HG03354 (cell line): ENCODE measurements around the gene MEP1A.
"Not testable (repeated sequence)": the region's sequence is repeated elsewhere in the genome, so short reads cannot be mapped to it uniquely, and the experiment has no call there.

Experiments
- ATAC-seq: cut with Tn5 transposase; IDR thresholded peaks from one replicate; pipeline ENCODE4 v1.9.1; 2021; ENCODE audit warnings: mild to moderate bottlenecking; ENCODE audit not compliant: unreplicated experiment, poor library complexity, severe bottlenecking

MEP1A gene

GRCh38 chr6:46774736-46775135 is 18.5 kb upstream of the MEP1A start:
- not testable (repeated sequence) for ATAC-seq

- no peak for ATAC-seq
Observed at GRCh38 chr6:46776070-46776712, 17.0 kb upstream of the MEP1A start.

DNA sequence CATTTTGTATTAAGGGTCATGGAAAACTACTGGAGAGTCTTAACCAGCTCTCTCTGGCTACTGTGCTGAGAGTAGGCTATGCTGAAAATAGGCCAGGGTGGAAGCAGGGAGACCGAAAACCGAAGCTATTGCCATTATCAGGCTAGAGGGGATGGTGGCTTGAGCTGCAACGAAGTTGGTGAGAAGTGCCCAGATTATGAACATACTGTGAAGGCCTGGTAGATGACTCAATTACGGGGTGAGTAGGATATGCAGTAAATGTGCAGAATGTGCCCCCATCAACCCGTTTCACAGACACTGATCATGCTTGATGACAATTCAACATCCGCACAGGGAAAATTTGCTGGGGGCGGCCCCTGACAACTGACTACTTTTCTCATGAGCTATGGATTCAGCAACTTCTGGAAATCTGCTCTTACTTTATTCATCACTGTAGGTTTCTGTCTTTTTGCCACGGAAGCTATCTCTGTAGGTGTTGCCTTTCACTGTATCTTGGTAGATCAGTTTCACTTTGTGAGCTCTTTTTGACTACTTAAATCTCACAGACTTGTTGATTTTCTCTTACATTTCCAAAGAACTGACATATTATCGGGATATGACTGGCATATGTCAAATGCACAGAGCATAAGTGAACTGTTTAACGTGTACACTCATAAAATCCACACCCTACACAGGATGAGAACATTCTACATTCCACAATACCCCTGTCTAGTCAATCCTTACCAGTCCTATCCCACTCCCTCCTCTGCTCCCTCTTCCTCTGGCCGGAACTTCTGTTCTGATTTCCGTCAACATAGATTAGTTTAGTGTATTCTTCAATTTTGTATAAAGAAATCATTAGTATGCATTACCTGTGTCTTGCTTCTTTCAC is 15.5 kb upstream of the MEP1A start:
- no peak for ATAC-seq

GRCh38 chr6:46781478-46782378 is 11.5 kb upstream of the MEP1A start:
- no peak for ATAC-seq

DNA sequence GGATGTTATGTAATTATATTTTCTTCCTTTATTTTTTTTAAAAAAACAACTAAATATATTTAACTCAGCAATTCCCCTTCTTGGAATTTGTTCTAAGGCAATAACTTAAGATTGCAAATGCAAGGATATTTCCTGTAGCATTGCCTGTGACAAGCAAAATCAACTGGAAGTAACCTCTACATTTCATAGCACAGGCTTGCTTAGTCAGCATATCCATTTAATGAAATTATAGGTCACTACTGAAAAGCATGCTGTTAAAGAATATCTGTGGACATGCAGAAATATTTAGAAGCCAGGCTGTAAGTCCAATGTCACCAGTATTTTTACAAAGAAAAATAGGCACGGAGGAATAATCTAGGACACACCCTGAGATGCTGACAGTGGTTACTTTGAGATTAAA is 8.7 kb upstream of the MEP1A start:
- ATAC-seq, result no peak

- no peak for ATAC-seq
Observed at GRCh38 chr6:46787871-46788540, 5.2 kb upstream of the MEP1A start.

DNA sequence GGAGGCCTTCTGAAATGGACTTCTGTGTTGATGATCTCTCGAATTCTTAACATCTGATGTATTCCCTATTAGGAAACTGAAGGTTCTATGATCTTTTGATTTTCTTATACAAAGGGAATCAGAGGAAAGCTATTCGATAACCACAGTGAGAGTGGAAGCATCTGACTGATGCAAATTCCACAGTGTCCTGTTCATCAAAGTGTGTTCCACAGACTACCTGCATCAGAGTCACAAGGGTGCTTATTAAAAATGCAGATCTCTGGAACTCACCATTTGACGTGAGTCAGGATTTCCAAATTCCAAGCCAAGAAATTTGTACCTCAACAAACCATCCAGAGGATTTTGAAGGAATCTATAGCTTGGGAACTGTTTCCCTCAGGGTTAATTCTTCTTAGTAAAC is 4.4 kb upstream of the MEP1A start:
- no peak for ATAC-seq

- ATAC-seq, result no peak
Observed at GRCh38 chr6:46789434-46790354, 3.5 kb upstream of the MEP1A start.

GRCh38 chr6:46790355-46790874 is 2.8 kb upstream of the MEP1A start:
- no peak for ATAC-seq

GRCh38 chr6:46792635-46793034 is 554 bp upstream of the MEP1A start:
- ATAC-seq, result no peak

GRCh38 chr6:46794068-46794467 is 879 bp downstream of the MEP1A start:
- no peak for ATAC-seq

DNA sequence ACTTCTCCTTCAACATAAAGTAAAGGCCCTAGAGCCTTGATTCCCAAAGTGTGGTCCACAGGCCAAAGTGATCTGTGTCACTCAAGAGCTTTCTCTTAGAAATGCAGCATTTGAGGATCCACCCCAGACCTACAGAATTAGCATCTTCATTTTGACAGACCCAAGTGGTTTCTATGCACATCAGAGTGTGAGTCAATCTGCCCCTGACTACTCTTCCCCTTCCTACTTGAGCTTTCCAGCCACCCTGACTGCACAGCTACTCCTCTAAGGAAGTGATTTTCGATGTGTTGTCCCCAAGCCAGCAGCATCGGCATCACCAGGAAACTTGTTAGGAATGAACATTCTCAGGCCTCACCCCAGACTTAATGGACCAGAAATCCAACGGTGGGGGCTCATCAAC is 2.6 kb downstream of the MEP1A start:
- no peak for ATAC-seq

DNA sequence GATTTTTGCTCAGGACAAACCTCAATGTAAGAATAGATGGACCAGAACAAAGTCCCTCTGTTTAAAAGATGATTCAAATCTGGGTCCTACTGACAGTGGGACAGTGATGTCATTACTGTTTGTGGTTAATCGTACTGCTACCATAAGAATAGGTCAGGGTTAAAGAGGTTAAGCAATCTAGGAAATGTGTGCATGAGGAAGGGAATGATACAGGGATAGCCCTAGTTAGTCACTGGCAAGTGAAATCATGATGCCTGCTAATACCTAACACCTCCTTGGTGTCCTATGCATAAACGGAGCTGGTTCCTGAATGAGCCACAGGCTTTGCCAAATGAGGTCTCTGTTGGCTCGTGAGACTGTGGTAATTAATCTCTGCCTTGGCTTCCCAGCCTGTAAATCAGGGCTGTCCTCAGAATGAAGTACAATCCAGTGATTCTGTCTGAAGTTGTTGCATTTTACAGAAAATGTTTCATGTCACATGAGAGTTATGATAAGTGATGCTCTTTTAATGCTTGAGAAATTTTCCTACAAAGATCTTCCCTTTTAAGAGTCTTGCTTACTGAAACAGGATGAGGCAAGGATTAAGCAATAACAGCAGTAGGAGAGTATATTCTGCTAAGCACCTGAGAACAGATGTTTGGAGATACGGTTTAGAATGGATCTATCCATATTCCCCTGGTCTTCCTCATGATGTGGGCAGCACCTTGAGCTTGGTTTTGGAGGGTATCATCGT is 3.8 kb downstream of the MEP1A start:
- no peak for ATAC-seq

DNA sequence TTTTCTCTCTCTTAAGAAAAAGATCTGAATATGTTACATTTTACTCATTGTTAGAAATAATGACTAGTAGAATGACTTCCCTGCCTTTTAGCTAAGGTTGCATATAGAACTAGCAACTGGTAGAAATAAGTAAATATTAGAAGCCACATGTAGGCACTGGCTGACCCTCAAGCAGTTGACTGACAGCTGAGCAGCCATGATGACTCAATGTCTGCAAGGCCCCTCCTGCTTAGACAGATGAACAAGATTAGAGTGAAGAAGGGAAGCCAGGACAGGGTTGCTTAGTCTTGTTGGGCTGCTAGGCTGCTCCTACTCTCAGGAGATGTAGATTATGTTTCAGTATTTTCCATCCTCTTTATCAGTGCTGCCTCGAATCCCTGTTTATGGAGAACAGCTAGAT is 6.5 kb downstream of the MEP1A start:
- ATAC-seq, result no peak

DNA sequence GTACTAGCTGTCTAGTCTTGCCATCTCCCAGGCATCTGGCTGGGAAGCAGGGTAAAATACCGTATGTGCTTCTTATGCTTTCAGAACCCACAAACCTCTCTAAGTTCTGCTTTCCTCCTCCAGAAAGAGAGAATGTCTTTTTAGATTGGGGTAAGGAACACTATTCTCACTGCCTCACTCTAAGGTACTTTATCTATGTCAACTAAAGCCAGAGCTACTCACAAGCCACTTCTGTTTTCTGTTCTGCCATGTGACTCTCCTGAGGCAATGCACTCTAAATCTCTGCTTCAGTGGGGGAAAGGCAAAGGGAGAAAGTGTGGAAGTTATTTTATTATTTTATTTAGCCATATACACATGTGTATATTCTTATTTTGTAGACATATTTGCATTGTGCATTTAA is 15.6 kb downstream of the MEP1A start:
- ATAC-seq, result no peak

- no peak for ATAC-seq
Observed at GRCh38 chr6:46815130-46815529, 21.9 kb downstream of the MEP1A start.

DNA sequence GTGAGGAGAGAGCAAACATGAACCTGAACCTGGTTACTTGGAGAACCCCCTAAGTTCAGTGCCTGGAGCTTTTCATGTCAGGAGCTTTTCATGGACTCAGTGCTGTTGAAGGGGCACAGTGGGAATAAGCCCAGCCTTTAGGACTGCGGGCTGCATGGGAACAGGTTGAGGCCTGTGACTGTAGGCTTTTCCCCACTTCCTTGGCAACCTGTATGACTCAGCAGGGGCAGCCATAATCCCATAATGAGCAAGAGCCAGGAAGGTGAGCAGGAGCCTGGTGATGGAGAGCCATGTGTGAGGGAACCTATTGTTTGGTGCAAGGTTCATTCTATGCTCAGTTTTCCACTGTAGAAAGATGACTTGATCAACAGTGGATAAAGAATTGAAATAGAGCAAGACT is 23.4 kb downstream of the MEP1A start:
- no peak for ATAC-seq

DNA sequence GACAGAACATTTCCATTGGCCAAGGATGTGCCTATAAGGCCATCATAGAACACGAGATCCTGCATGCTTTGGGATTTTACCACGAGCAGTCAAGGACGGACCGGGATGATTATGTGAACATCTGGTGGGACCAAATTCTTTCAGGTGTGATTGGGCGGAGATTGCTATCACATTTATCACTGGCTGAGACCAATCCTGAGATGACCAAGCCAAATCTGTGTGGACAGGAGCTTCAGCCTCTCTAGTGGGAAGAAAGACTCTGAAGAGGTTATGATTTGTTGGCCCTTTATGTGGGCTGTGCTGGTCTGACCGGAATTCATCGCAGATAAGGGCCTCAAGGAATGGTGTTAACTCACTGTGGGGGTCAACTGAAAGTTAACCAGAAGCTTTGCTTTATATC is 26.4 kb downstream of the MEP1A start:
- no peak for ATAC-seq
